OCI-LY3 (cell line): ENCODE measurements around the gene ICA1.

Experiments used
- EZH2phosphoT487 ChIP-seq: fragments of 200-600 bp; shearing (Covaris generic); IDR thresholded peaks from 2 replicates; pipeline ENCODE4 v1.6.1; 2018; ENCODE audit warnings: antibody characterized with exemption, mixed run types, low read depth
- TF ChIP-seq, protein P1 (sequence below): fragments of 200-600, 300-600 bp; sonication (generic); IDR thresholded peaks from 2 replicates; pipeline ENCODE4 v1.5.1; 2014; ENCODE audit warnings: antibody characterized with exemption, low read length, low read depth

GRCh38 chr7:8271960-8272359 lies 10.0 kb upstream of the ICA1 start:
- no peak for TF ChIP-seq EZH2phosphoT487
- TF ChIP-seq, protein P1, sequence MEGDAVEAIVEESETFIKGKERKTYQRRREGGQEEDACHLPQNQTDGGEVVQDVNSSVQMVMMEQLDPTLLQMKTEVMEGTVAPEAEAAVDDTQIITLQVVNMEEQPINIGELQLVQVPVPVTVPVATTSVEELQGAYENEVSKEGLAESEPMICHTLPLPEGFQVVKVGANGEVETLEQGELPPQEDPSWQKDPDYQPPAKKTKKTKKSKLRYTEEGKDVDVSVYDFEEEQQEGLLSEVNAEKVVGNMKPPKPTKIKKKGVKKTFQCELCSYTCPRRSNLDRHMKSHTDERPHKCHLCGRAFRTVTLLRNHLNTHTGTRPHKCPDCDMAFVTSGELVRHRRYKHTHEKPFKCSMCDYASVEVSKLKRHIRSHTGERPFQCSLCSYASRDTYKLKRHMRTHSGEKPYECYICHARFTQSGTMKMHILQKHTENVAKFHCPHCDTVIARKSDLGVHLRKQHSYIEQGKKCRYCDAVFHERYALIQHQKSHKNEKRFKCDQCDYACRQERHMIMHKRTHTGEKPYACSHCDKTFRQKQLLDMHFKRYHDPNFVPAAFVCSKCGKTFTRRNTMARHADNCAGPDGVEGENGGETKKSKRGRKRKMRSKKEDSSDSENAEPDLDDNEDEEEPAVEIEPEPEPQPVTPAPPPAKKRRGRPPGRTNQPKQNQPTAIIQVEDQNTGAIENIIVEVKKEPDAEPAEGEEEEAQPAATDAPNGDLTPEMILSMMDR: no peak
